HepG2 (cell line): ENCODE measurements around the gene HIF1AN. TPM values are rescaled to one million over a fixed set of nuclear protein-coding genes. Genes with fewer than 3 reads are reported as not detected.

ENCODE experiments used
- ADNP ChIP-seq: sonication (generic); formaldehyde crosslinking; IDR thresholded peaks from 2 replicates; pipeline ENCODE4 v1.4.0; 2020; ENCODE audit warnings: missing genetic modification reagents
- ARHGAP35 ChIP-seq: sonication (generic); formaldehyde crosslinking; IDR thresholded peaks from 2 replicates; pipeline ENCODE4 v1.9.0; 2022; ENCODE audit warnings: mild to moderate bottlenecking, inconsistent platforms, moderate library complexity, missing genetic modification reagents, borderline replicate concordance
- ATM ChIP-seq: fragments of 450-650 bp; IDR thresholded peaks from 2 replicates; pipeline ENCODE4 v1.7.1; 2017; ENCODE audit warnings: mild to moderate bottlenecking, borderline replicate concordance
- FOXC1 ChIP-seq: sonication (generic); formaldehyde crosslinking; IDR thresholded peaks from 2 replicates; pipeline ENCODE4 v1.8.0; 2022; ENCODE audit warnings: mild to moderate bottlenecking, missing genetic modification reagents, borderline replicate concordance
- HDAC2 ChIP-seq: sonication (generic); formaldehyde crosslinking; IDR thresholded peaks from 2 replicates; pipeline ENCODE4 v1.4.0; 2020; ENCODE audit warnings: missing genetic modification reagents
- JUNB ChIP-seq: sonication (generic); formaldehyde crosslinking; IDR thresholded peaks from 2 replicates; pipeline ENCODE4 v1.8.0; 2022; ENCODE audit warnings: missing genetic modification reagents, mild to moderate bottlenecking, borderline replicate concordance
- MED8 ChIP-seq: sonication (generic); formaldehyde crosslinking; IDR thresholded peaks from 2 replicates; pipeline ENCODE4 v1.8.1; 2023; ENCODE audit warnings: mild to moderate bottlenecking, missing genetic modification reagents; ENCODE audit not compliant: insufficient replicate concordance
- PHB2 ChIP-seq: fragments of 450-650 bp; IDR thresholded peaks from 2 replicates; pipeline ENCODE4 v1.6.1; 2018; ENCODE audit not compliant: partially characterized antibody
- REPIN1 ChIP-seq: sonication (generic); formaldehyde crosslinking; IDR thresholded peaks from 2 replicates; pipeline ENCODE4 v1.8.0; 2022; ENCODE audit warnings: missing genetic modification reagents, low read depth, mild to moderate bottlenecking, borderline replicate concordance
- RFX1 ChIP-seq: fragments of 450-650 bp; IDR thresholded peaks from 2 replicates; pipeline ENCODE4 v1.6.1; 2017
- SP2 ChIP-seq: sonication (generic); formaldehyde crosslinking; IDR thresholded peaks from 2 replicates; pipeline ENCODE4 v1.5.1; 2020; ENCODE audit warnings: mild to moderate bottlenecking, missing genetic modification reagents
- TOE1 ChIP-seq: sonication (generic); formaldehyde crosslinking; IDR thresholded peaks from 2 replicates; pipeline ENCODE4 v1.4.0; 2020; ENCODE audit warnings: mild to moderate bottlenecking, missing genetic modification reagents
- ZKSCAN5 ChIP-seq: sonication (generic); formaldehyde crosslinking; IDR thresholded peaks from 2 replicates; pipeline ENCODE4 v1.5.1; 2020; ENCODE audit warnings: mild to moderate bottlenecking, missing genetic modification reagents
- ZNF232 ChIP-seq: sonication (generic); formaldehyde crosslinking; IDR thresholded peaks from 2 replicates; pipeline ENCODE4 v1.4.0; 2020; ENCODE audit warnings: missing genetic modification reagents, borderline replicate concordance
- polyA plus RNA-seq, 8 experiments: library from polyadenylated mRNA; depleted of rRNA in 3 of 8; stranded (reverse) in 7 of 8; unstranded in 1 of 8; fragments of >200 nt; fragmentation: Illumina TruSeq in 4 of 8; extraction: Trizol in 4 of 8; gene quantifications; 2 replicates each; pipeline versions ENCODE4 v1.2.1 to v1.2.3, GENCODE V29; 2011 to 2016; ENCODE audit warnings: low read depth in 4 of 8, missing spikeins in 1 of 8, mixed read lengths in 1 of 8; ENCODE audit not compliant: insufficient read depth in 1 of 8
- total RNA-seq, 5 experiments: library from RNA; depleted of rRNA; stranded (reverse); fragments of >200 nt; fragmentation: Illumina TruSeq; extraction: Trizol; gene quantifications; 2 replicates each; pipeline ENCODE4 v1.2.3, GENCODE V29; 2016; ENCODE audit warnings: low read depth in 1 of 5
- TF ChIP-seq, protein P1 (sequence below): sonication (generic); formaldehyde crosslinking; conservative IDR thresholded peaks from 2 replicates; pipeline ENCODE4 v1.4.0; 2020; ENCODE audit warnings: missing genetic modification reagents
- TF ChIP-seq, protein P2 (sequence below), 2 experiments: sonication (generic) in 1 of 2; formaldehyde crosslinking in 1 of 2; IDR thresholded peaks; 2 replicates each; pipeline versions ENCODE4 v1.4.0 to v1.6.1; 2018 to 2020; ENCODE audit warnings: missing genetic modification reagents in 2 of 2, borderline replicate concordance in 1 of 2, low read depth in 1 of 2, mild to moderate bottlenecking in 1 of 2, missing biosample characterization in 1 of 2
- TF ChIP-seq, protein P3 (sequence below): sonication (generic); formaldehyde crosslinking; IDR thresholded peaks from 2 replicates; pipeline ENCODE4 v1.4.0; 2020; ENCODE audit warnings: missing genetic modification reagents, borderline replicate concordance
- TF ChIP-seq, protein P4 (sequence below): sonication (generic); formaldehyde crosslinking; IDR thresholded peaks from 2 replicates; pipeline ENCODE4 v1.4.0; 2020; ENCODE audit warnings: missing genetic modification reagents
- TF ChIP-seq, protein P5 (sequence below): sonication (generic); formaldehyde crosslinking; conservative IDR thresholded peaks from 2 replicates; pipeline ENCODE4 v1.8.0; 2022; ENCODE audit warnings: mild to moderate bottlenecking, moderate library complexity, missing genetic modification reagents

Gene HIF1AN
- total and polyA plus RNA-seq, 2 of the 13 experiments (the other 11 are each of a cell fraction or from before 2014, with no cell fraction given) = 8.6 to 10.7 TPM

DNA sequence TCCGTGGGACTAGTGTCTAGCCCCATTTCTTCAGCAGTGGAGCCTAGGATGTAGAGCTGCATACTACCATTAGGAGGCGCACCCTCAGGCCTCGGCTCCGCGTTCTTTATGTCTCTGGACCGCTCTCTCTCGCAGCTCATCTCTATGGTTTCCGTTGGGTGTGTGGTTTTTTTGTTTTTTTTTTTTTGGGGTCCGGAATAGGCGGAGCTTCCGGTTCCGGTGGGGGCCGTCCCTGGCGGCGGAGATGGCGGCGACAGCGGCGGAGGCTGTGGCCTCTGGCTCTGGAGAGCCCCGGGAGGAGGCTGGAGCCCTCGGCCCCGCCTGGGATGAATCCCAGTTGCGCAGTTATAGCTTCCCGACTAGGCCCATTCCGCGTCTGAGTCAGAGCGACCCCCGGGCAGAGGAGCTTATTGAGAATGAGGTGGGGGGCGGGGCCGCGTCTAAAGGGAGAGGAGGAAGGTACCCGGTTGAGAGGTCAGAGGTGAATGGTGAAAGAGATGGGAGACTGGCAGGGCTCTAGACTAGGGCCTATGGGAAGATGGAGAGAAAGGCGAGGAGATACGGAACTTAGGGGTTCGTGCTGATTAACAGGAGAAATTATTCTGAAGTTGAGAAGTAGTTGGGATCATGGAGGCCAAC, at the start of gene HIF1AN (continued):
- no peak for TF ChIP-seq TOE1 (CRISPR knock-in tag)
- TF ChIP-seq, protein P1, sequence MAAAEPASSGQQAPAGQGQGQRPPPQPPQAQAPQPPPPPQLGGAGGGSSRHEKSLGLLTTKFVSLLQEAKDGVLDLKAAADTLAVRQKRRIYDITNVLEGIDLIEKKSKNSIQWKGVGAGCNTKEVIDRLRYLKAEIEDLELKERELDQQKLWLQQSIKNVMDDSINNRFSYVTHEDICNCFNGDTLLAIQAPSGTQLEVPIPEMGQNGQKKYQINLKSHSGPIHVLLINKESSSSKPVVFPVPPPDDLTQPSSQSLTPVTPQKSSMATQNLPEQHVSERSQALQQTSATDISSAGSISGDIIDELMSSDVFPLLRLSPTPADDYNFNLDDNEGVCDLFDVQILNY (CRISPR knock-in tag) = no peak
- TF ChIP-seq ATM = no peak
- no peak for TF ChIP-seq ZKSCAN5 (CRISPR knock-in tag)
- no peak for TF ChIP-seq PHB2
- no peak for TF ChIP-seq ZNF232 (CRISPR knock-in tag)
- no peak for TF ChIP-seq MED8 (CRISPR knock-in tag)
- peak; percentile 30; the same call in 1 of the 2 replicates for TF ChIP-seq SP2 (CRISPR knock-in tag)
- 0 out of 2 replicates have a peak, but pooled peaks have one; percentile 31 for TF ChIP-seq JUNB (CRISPR knock-in tag)
- TF ChIP-seq ARHGAP35 (CRISPR knock-in tag) = no peak
- TF ChIP-seq, protein P2, sequence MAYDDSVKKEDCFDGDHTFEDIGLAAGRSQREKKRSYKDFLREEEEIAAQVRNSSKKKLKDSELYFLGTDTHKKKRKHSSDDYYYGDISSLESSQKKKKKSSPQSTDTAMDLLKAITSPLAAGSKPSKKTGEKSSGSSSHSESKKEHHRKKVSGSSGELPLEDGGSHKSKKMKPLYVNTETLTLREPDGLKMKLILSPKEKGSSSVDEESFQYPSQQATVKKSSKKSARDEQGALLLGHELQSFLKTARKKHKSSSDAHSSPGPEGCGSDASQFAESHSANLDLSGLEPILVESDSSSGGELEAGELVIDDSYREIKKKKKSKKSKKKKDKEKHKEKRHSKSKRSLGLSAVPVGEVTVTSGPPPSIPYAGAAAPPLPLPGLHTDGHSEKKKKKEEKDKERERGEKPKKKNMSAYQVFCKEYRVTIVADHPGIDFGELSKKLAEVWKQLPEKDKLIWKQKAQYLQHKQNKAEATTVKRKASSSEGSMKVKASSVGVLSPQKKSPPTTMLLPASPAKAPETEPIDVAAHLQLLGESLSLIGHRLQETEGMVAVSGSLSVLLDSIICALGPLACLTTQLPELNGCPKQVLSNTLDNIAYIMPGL (CRISPR knock-in tag; IDR thresholded peaks at IDR 0.05; ENCODE audit: borderline replicate concordance in 1 of 2, low read depth in 1 of 2) = peak; percentile 89 to 92; a peak in 3 of 4 replicates
- TF ChIP-seq ADNP = no peak
- peak; percentile 72 for TF ChIP-seq FOXC1 (CRISPR knock-in tag)
- TF ChIP-seq, protein P3, sequence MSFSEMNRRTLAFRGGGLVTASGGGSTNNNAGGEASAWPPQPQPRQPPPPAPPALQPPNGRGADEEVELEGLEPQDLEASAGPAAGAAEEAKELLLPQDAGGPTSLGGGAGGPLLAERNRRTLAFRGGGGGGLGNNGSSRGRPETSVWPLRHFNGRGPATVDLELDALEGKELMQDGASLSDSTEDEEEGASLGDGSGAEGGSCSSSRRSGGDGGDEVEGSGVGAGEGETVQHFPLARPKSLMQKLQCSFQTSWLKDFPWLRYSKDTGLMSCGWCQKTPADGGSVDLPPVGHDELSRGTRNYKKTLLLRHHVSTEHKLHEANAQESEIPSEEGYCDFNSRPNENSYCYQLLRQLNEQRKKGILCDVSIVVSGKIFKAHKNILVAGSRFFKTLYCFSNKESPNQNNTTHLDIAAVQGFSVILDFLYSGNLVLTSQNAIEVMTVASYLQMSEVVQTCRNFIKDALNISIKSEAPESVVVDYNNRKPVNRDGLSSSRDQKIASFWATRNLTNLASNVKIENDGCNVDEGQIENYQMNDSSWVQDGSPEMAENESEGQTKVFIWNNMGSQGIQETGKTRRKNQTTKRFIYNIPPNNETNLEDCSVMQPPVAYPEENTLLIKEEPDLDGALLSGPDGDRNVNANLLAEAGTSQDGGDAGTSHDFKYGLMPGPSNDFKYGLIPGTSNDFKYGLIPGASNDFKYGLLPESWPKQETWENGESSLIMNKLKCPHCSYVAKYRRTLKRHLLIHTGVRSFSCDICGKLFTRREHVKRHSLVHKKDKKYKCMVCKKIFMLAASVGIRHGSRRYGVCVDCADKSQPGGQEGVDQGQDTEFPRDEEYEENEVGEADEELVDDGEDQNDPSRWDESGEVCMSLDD (CRISPR knock-in tag) = peak; percentile 92; the same call in 1 of the 2 replicates
- TF ChIP-seq, protein P4, sequence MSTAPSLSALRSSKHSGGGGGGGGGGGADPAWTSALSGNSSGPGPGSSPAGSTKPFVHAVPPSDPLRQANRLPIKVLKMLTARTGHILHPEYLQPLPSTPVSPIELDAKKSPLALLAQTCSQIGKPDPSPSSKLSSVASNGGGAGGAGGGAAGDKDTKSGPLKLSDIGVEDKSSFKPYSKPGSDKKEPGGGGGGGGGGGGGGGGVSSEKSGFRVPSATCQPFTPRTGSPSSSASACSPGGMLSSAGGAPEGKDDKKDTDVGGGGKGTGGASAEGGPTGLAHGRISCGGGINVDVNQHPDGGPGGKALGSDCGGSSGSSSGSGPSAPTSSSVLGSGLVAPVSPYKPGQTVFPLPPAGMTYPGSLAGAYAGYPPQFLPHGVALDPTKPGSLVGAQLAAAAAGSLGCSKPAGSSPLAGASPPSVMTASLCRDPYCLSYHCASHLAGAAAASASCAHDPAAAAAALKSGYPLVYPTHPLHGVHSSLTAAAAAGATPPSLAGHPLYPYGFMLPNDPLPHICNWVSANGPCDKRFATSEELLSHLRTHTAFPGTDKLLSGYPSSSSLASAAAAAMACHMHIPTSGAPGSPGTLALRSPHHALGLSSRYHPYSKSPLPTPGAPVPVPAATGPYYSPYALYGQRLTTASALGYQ (CRISPR knock-in tag) = no peak; the same call in 1 of the 2 replicates
- TF ChIP-seq, protein P5, sequence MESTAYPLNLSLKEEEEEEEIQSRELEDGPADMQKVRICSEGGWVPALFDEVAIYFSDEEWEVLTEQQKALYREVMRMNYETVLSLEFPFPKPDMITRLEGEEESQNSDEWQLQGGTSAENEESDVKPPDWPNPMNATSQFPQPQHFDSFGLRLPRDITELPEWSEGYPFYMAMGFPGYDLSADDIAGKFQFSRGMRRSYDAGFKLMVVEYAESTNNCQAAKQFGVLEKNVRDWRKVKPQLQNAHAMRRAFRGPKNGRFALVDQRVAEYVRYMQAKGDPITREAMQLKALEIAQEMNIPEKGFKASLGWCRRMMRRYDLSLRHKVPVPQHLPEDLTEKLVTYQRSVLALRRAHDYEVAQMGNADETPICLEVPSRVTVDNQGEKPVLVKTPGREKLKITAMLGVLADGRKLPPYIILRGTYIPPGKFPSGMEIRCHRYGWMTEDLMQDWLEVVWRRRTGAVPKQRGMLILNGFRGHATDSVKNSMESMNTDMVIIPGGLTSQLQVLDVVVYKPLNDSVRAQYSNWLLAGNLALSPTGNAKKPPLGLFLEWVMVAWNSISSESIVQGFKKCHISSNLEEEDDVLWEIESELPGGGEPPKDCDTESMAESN = peak; percentile 55
- peak; percentile 63 for TF ChIP-seq HDAC2
- TF ChIP-seq RFX1 = no peak
- TF ChIP-seq REPIN1 (CRISPR knock-in tag) = no peak; the same call in 1 of the 2 replicates
